GM19324 (cell line): Measurements from ENCODE around the gene PTDSS2.

Source experiments
- ATAC-seq: cut with Tn5 transposase; IDR thresholded peaks from one replicate; pipeline ENCODE4 v1.9.1; 2021; ENCODE audit warnings: mild to moderate bottlenecking, moderate library complexity; ENCODE audit not compliant: unreplicated experiment, low FRiP score

Gene PTDSS2

DNA sequence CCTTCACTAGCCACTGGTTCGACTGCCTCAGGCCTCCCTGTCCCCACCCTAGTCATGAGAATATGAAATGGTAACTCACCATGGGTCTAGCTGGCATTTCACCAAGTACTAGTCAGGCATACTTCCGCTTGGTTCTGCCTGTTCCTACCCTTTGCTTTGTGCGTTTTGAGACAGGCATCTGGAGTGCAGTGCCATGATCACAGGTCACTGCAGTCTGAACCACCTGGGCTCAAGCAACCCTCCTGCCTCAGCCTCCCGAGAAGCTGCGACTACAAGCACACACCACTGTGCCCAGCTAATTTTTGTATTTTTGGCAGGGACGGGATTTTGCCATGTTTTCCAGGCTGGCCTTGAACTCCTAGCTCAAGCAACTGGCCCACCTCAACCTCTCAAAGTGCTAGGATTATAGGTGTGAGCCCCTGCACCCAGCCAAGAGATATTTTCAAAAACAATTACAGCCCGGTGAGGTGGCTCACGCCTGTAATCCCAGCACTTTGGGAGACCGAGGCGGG is 71.2 kb downstream of the PTDSS2 start:
- ATAC-seq = no peak

DNA sequence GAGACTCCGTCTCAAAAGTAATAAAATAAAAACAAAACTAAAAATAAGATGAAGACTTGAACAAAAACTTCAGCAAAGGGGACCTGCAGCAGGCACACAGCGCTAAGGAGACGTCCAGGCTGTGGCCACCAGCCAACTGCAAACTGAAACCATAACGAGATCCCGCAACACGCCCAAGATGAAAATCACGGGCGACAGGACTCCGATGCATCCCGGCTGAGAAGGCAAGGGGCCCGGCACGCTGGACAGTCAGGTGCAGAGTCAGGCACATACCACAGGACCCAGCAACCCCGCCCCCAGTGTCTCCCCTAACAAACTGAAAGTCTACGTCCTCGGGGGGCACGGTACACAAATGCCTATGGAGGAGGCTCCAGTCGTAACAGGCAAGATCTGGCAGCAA is 76.1 kb downstream of the PTDSS2 start:
- ATAC-seq = no peak

DNA sequence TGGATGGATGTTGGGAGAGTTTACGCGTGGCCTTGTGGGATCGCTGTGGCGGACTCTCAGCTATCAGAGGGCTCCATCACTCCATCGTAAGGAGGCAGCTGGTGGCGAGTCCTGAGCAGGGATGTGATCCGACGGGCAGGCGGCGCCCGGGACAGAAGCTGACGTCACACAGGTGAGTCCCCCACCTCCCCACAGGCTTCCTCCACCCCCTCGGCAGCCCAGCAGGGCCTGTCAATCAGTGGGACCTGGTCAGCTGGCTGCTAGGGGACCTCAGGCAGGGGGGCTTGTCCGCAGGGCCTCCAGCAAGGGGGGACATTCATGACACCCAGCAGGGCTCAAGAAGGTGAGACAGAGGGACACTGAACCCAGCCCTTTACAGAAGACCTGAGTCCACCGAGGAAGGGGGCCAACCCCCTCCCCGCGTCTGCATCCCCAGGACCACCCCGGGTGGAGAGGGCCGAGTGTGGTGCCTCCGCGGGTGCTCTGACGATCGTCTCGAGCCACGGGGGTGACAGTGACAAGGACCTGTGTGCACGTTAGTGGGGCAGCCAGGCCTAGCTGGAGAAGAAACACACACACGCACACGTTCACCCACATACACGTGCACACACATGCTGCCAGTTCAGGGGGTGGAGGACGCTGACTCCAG is 78.2 kb downstream of the PTDSS2 start:
- ATAC-seq = no peak

DNA sequence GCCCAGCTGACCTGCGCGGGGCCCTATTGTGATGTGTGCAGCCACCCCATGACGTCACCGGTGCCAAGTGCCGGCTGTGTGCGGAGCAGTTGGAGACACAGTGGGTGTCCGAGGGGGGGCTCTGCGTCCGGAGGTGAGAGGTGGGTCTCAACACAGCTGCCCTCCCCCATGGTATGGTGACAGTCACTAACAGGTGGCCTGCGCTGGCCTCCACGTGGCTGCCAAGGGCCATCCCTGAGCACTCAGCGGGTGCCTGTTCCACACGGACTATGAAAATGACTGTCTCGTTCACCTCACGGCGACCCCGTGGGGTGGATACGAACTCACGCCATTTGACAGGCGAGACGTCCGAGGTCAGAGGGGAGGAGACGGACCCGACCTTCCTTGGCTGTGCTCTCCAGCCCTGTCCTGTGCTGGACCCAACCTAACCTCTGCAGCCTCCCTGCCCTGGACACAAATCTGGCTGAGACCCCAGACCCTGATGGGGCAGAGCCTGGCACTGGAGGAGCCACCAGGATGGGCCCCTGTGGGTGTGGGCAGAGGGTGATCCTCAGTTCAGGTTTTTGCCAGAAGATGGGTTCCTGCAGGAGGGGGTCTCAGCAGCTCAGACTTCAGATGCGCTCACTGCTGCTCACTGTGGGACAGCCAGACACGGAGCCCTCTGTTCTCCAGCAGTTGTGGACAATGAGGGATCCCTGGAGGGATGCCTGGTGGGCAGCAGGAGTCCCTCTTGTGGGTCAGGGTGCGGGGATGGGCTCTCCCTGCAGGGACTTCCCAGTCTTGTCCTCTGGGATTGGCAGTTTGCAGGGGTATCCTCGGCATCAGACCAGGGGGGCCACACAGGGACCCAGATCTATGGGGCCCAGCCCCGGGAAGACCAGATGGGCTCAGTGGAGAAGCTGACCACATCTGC is 79.0 kb downstream of the PTDSS2 start:
- ATAC-seq = no peak

DNA sequence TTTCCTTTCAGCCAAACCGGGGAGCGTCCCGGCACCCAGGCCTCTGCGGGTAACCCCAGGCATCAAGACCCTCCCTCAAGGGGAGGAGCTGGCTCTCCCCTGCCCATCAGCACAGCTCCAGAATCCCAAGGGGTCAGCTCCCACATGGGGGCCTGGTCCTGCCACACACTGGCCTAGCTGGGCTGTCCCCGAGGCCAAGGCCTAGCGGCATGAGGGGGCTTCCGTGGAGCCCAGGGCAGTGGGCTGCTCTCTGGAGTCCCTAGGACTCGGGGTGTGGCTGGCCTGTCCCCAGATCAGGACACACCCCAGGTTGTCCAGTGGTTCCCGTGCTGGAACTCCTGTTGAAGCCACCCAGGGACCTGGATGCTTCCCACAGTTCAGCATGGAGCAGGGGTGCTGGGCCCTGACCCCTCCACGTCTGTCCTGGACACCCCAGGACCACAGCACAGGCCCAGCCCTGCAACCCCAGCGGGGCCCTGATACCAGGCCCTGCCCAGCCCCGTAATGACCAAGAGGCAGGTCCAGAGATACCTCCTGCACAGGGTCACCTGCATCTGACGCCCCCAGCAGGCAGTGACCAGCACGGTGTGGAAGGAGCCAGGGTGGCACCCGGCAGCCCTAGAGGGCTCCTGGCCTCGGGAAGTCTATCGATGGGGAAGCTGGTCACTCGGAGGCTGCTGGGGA is 79.8 kb downstream of the PTDSS2 start:
- no peak for ATAC-seq

DNA sequence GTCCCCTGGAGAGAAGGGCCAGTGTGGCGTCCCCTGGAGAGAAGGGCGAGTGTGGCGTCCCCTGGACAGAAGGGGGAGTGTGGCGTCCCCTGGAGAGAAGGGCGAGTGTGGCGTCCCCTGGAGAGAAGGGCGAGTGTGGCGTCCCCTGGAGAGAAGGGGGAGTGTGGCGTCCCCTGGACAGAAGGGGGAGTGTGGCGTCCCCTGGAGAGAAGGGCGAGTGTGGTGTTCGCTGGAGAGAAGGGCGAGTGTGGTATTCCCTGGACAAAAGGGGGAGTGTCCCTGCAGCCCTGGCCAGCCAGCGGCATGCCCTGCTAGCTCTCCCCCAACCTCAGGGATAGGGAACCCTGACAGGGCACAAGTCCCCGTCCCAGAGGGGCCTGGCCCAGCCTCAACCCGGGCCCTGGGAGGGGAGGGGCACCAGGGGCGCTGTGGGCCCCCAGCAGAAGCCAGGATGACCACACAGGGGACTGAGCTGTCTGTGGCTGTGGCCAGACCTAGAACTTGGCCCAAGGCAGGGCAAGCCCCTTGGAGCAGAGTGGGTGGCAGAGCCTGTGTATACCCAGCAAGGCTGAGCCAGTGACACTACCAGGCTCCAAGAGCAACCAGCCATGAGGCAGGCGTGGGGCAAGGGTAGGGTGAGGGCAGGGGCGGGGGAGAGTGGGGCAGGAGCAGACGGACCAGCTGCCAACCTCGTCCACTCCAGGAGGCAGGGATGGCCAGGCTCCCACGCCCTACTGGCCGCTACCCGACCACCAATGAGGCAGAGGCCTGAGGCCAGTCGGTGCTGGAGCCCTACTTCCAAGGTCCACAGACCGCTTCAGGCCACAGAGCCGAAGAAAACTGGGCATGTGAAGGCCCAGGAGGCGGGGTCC is 81.1 kb downstream of the PTDSS2 start:
- ATAC-seq = no peak

DNA sequence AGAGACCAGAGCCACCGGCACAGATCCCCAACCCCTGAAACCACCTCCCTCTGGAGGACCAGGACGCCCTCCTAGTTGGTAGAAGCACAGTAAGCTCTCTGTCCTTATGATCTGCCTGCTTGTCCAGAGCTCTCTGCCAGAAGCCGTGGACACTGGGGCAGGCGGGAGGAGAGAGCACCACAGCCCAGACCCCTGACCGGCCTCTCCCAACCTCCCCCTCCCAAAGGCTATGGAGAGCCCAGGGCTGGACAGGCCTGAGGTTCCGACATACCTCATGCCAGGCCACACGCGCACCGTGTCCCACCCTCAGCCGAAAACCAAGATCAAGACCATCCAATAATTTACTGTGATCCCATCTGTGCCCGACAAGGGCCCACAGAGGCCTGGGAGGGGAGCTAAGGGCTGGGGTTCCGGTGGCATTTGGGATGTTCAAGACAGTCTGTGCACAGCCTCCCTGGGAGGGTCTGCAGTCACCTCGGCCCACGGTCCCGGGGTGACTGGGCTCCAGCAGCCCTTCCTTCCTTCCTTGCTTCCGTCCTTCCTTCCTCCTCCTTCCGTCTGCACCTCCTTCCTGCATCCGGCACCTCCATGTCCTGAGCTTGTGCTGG is 81.9 kb downstream of the PTDSS2 start:
- ATAC-seq = no peak

DNA sequence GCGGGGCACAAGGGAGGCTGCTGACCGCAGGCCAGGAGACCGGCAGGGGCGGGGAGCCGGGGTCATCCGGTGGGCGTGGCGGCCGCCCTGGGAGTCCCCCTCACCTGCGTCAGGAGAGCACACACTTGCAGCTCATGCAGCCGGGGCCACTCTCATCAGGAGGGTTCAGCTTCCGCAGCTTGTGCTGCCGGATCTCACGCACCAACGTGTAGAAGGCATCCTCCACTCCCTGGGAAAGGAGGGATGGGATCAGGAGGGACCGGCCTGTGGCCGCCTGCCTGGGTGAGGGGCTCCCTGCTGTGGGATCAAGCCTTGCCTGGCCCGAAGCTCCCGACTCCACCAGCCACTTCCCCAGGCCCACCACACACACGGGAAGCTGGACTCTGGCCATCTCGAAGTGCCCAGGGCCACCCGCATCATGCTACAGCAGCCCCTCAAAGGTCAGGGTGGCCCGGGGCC is 82.5 kb downstream of the PTDSS2 start:
- no peak for ATAC-seq

DNA sequence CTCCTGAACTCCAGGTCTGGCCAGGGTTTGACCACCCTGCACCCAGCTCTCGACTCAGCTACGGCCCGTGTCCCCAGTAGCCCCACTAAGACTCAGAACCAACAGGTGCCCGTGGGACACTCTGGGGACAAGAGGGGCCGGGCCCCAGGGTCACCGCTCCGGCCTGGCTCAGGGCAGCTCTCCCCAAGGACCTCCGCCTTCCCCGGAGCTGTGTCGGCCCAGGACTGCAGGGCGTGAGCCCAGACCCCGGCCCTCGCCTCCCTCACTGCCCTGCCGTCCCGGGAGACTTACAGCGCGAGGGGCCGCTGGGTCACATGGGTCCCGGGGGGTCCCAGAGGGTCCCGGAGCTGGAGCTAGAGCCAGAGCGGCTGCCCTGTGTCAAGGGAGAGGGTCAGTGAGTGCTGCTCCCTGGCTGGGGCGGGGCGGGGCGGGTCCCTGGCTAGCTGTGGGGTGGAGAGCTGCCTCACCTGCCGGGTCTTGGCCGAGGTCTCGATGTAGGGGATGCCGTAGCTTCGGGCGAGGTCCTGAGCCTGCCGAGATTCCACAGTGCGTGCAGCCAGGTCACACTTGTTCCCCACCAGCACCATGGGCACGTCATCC is 83.0 kb downstream of the PTDSS2 start:
- ATAC-seq = no peak

DNA sequence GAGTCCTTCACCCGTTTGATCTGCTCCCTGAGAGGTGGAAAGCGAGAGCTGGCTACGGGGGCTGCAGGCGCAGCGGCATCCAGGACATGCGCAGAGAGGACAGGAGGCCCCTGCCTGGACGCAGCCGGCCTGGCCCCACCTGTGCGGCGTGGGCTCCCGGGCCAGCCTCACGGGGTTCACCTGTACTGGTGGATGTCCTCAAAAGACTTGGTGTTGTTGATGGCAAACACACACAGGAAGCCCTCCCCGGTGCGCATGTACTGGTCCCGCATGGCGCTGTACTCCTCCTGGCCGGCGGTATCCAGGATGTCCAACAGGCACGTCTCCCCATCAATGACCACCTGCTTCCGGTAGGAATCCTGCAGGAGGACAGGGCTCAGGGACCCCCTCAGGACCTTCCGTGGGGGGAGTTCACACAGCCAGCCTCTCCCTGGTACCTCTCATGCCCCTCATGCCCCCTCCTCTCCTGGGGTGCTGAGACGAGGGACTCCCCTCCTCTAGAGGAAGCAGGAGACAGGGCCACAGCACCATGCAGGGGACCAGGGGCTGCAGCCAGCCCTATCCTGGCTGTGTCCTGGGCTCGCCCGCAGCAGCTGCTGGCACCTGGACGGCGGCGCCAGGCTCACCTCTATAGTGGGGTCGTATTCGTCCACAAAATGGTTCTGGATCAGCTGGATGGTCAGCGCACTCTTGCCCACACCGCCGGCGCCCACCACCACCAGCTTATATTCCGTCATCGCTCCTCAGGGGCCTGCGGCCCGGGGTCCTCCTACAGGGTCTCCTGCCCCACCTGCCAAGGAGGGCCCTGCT is 83.7 kb downstream of the PTDSS2 start:
- no peak for ATAC-seq

DNA sequence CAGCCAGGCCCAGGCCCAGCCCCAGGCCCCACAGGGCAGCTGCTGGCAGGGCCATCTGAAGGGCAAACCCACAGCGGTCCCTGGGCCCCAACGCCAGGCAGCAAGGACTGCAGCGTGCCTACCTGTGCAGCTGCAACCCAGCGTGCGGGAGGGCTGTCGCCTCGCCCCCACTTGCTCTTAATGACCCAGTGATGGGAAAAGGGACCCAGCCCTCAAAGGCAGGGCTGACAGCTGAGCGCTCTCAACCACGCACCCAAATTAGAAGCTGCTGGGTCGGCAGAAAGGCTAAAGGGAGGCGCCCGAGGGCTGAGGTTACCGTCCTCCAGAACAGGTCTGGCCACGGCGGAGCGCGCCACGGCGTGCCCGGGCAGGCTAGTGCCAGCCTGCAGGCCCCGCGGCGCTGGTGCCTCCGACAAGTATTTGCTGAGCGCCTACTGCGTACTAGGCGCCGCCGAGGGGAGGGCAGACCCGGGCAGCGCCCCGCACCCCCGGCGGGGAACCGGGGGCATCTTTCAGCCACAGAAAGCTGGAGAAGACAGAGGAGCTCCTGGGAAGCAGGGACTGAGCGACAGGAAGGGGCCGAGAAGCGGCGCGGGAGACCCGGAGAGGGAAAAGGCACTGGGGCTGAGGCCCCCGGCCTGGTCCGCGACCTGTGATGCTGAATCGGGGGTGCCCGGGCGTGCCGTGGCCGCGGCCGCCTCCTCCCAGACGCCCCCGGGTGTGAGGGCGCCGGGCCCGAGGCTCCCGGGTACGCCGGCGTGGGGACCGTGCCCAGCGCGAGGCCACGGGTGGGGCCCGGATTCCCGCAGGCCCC is 84.5 kb downstream of the PTDSS2 start:
- peak; percentile 1 for ATAC-seq

DNA sequence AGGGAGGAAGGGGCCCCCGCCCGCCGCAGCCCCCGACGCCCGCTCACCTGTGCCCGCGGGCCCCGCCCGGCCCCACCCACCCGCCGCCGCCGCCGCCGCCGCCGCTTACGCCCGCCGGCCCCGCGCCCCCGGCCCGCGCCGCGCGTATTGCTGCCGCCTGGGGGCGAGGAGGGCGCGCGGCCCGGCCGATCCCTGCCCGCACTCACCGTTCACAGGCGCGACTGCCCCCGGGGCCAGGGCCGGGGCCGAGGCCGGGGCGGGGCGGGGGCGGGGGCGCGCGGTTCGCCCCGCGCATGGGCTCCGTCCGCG is 85.1 kb downstream of the PTDSS2 start:
- no peak for ATAC-seq

DNA sequence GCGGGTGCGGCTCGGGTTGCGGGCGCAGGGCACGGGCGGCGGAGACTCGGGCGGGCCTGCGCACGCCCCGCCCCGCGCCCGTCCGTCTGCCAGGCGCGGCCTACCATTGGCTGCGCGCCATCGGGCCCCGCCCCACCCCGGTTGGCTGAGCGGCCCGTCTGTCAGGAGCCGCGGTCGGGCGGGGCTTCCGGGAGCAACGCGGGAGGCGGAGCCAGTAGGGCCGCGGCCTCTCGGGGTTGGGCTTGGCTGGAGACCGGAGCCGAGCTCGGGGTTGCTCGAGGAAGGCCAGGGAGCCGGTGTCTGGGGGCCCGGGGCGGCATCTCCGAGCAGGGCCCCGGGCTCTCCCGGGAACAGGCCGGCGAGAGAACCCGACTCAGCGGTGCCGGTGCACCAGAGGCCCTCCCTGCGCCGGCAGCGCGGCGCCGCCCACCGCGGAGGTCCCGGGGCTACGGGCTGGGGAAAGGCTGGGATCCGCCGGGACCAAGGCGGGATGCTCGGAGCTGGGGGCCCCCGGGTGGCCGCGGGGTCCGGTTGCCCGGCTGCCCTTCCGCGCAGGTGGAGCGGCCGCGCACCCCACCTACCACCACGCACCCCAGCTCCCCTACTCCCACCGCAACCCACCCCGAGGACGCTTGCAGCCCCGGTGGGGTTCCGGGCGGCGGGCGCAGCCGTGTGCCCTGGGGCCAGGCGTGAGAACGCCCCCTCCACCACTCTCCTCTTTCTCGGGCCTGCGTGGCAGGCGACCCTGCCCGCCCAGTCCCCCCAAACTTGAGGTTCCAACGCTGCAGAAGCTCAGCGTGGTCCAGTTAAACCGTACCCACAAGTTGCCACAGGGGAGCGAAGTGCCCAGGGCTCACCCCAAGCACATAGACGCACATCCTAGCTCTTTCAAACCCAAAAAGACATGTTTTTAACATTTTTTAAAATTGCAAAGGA is 85.7 kb downstream of the PTDSS2 start, which contains the start of gene HRAS:
HRAS (minus strand) TSS at position 58 of the 936 bp plus-strand sequence.
- ATAC-seq = peak; percentile 70

DNA sequence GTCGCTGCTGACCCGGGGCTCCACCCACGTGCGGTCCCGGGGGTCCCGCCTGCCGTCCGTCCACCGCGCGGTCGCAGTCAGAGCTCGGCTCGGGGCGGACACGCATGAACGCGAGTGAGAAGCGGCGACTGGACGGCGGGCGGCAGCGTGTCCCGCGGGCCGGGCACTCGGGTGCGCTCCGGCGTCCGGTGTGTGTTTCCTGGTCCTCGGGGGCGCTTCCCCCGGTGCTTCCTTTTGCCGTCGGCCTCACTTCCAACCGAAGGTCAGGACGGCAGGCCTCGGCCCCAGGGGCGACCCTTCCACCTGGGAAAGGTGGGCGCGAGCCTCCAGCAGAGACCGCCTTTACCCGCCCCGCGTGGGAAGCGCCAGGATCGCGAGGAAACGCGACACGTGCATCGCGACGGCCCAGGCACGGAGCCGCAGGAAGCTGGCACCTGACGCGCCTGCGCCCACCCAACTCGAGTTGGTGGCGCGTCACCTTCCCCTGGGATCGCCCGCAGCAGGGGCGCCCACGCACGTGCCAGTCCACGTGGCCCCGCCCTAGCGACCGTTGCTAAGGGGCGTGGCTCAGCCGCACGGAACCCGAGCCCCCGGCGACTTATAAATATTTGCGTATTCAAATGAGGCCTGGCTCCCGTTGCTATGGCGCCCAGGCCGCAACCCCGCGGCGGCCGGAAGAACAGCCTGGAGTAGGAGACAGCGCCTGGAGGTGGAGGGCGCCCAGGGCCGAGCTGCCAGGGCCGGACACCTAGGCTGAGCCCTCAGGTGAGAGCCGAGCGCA is 87.0 kb downstream of the PTDSS2 start, which contains the start of gene LRRC56:
LRRC56 (plus strand) TSS at position 687 of the 781 bp plus-strand sequence. CDS start 3,158 bp downstream, outside the sequence.
- ATAC-seq = peak; percentile 50

DNA sequence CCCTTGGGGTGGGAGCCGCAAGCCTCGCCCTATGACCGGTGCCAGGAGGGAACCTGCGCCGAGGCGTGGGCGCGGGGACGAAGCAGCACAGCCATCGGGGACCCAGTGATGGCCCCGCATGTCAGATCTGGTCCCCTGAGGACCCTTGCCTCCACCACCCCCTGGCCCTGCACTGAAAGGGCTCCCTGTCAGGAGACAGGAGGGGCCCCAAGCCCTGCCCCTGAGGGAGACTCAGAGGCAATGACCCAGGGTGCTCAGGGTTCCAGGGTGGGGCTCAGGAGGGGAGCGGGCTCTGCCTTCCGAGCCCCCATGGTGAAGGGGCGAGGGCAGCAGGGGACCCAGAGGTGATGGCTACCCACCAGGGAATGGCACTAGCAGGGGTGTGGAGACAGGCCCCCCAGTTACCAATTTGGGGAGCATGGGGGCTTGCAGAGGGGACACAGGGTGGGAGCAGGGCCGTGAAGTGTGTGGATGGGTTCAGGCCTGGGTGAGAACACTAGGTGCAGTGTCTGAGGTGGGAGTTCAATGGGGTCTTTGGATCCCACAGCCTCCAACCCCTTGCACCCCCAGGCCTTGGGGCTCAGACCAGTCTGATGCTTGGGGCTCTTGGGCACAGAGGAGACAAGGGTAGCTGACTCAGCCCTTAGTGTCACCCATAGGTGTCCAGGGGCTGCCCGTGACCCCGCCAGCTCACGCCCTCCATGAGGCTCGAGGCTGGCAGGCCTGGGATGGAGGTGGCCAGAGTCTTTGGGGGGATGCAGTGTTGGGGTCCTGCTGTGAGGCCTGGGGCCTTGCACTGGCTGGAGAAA is 87.7 kb downstream of the PTDSS2 start:
- no peak for ATAC-seq
